Transverse colon (tissue), 4 donors: ENCODE results near the gene SERTAD3. TPM values are rescaled to one million over a fixed set of nuclear protein-coding genes. Genes with fewer than 3 reads are reported as not detected.
"Not testable (repeated sequence)": the region's sequence is repeated elsewhere in the genome, so short reads cannot be mapped to it uniquely, and the experiment has no call there.

Source experiments
- DNase-seq: peaks from one replicate; pipeline ENCODE4 v3.0.0-alpha.2; 2019
- H3K27ac ChIP-seq, 4 donors: fragments of 200-600 bp; sonication (generic); 2 replicates each; pipeline ENCODE4 v1.5.1; 2016 to 2018; ENCODE audit warnings: inconsistent platforms in 4 of 4
- H3K27me3 ChIP-seq: fragments of 200-600 bp; sonication (generic); 2 replicates; pipeline ENCODE4 v1.5.1; 2017; ENCODE audit warnings: inconsistent platforms
- H3K36me3 ChIP-seq, 4 donors: fragments of 200-600 bp; sonication (generic); 2 replicates each; pipeline ENCODE4 v1.5.1; 2017 to 2019; ENCODE audit warnings: inconsistent platforms in 4 of 4
- H3K4me1 ChIP-seq, 4 donors: fragments of 200-600 bp; sonication (generic); 2 replicates each; pipeline ENCODE4 v1.5.1; 2017 to 2020; ENCODE audit warnings: inconsistent platforms in 4 of 4
- H3K4me3 ChIP-seq, 4 donors: fragments of 200-600 bp; sonication (generic); 1 replicate in 1 of 4; 2 replicates in 3 of 4; pipeline versions ENCODE4 v1.5.1 to v1.6.1; 2017 to 2019; ENCODE audit warnings: inconsistent platforms in 4 of 4
- H3K9me3 ChIP-seq, 2 donors: fragments of 200-600 bp; sonication (generic); 2 replicates each; pipeline ENCODE4 v1.5.1; 2017 to 2019; ENCODE audit warnings: inconsistent platforms in 2 of 2
- EP300 ChIP-seq: sonication (generic); formaldehyde crosslinking; IDR thresholded peaks from one replicate; pipeline ENCODE4 v1.6.1; 2017; ENCODE audit warnings: antibody characterized with exemption, low read depth
- POLR2A ChIP-seq: fragments of 450-650 bp; IDR thresholded peaks from one replicate; pipeline ENCODE4 v1.6.1; 2016; ENCODE audit warnings: antibody characterized with exemption, mild to moderate bottlenecking, moderate library complexity
- POLR2AphosphoS5 ChIP-seq, 3 donors: sonication (generic); formaldehyde crosslinking; IDR thresholded peaks; one replicate each; pipeline ENCODE4 v1.6.1; 2016; ENCODE audit warnings: antibody characterized with exemption in 3 of 3
- WGBS, 2 donors: methylation state at CpG; one replicate each; pipeline ENCODE4 v1.1.5; 2018; ENCODE audit warnings: low coverage in 1 of 2; 5-methylcytosine and 5-hydroxymethylcytosine counted together
- in situ Hi-C, 4 donors: fragments of 200-750 bp; cut with MboI; loops; one replicate each; pipeline versions ENCODE4 v1.15.0 to v1.15.1; 2017; ENCODE audit warnings: low sequenced_read_pairs in 3 of 4, low pct_ligation_motif_present in 1 of 4, low pct_unique_long_range_greater_than_20kb in 1 of 4
- intact Hi-C: fragments of 100-400 bp; cut with DNase I; formaldehyde crosslinking; loops from one replicate; pipeline ENCODE4 v1.15.1; 2023; ENCODE audit warnings: low total_unique reads
- total RNA-seq, 4 donors: library from RNA; depleted of rRNA; stranded (reverse); fragments of >200 nt; gene quantifications; one replicate each; pipeline ENCODE4 v1.1.0, GENCODE V29; 2016
- TF ChIP-seq, protein P1 (sequence below), 5 experiments: fragments of 200-600 bp in 3 of 5; fragments of 450-650 bp in 2 of 5; sonication (generic) in 3 of 5; IDR thresholded peaks; 1 replicate in 2 of 5; 2 replicates in 3 of 5; pipeline ENCODE4 v1.5.1; 2016 to 2017; ENCODE audit warnings: antibody characterized with exemption in 5 of 5, inconsistent platforms in 3 of 5, mild to moderate bottlenecking in 2 of 5, moderate library complexity in 1 of 5

The SERTAD3 gene
- total RNA-seq, 4 donors from 2014 or later: 14.1 to 31.0 (median 22.2) TPM

- in situ Hi-C loops: no loop called here
- TF ChIP-seq POLR2AphosphoS5 (IDR thresholded peaks at IDR 0.05): no peak
- TF ChIP-seq POLR2A: no peak
- no peak for TF ChIP-seq EP300
- TF ChIP-seq, protein P1, sequence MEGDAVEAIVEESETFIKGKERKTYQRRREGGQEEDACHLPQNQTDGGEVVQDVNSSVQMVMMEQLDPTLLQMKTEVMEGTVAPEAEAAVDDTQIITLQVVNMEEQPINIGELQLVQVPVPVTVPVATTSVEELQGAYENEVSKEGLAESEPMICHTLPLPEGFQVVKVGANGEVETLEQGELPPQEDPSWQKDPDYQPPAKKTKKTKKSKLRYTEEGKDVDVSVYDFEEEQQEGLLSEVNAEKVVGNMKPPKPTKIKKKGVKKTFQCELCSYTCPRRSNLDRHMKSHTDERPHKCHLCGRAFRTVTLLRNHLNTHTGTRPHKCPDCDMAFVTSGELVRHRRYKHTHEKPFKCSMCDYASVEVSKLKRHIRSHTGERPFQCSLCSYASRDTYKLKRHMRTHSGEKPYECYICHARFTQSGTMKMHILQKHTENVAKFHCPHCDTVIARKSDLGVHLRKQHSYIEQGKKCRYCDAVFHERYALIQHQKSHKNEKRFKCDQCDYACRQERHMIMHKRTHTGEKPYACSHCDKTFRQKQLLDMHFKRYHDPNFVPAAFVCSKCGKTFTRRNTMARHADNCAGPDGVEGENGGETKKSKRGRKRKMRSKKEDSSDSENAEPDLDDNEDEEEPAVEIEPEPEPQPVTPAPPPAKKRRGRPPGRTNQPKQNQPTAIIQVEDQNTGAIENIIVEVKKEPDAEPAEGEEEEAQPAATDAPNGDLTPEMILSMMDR (IDR thresholded peaks at IDR 0.05): no peak
- no peaks in the 10 kb centered on the region for H3K36me3 ChIP-seq
- peaks cover 19% of the 10 kb centered on the region for H3K27me3 ChIP-seq
- peaks cover 0 to 5% (median 2%) of the 10 kb centered on the region in 4 donors for H3K4me1 ChIP-seq
- DNase-seq: no peak
- intact Hi-C loops: no loop called here
- H3K27ac ChIP-seq: no peak overlapping the region
- H3K4me3 ChIP-seq: no peak overlapping the region
- H3K9me3 ChIP-seq: no peaks in the 10 kb centered on the region
- WGBS, 2 donors: 87% methylated on average over 3 of the region's 3 CpGs; no CpG with 5 or more reads in 1 of the 2 donors
These were observed 41.9 kb upstream of the SERTAD3 start for GRCh38 chr19:40486017-40486416.

- WGBS, 2 donors: 92% methylated on average over 15 of the region's 15 CpGs; no CpG with 5 or more reads in 1 of the 2 donors
- H3K4me1 ChIP-seq, intact Hi-C loops, in situ Hi-C loops, H3K4me3 ChIP-seq, H3K27me3 ChIP-seq, H3K36me3 ChIP-seq, H3K27ac ChIP-seq, DNase-seq, H3K9me3 ChIP-seq: not testable (repeated sequence)
These were observed 31.9 kb upstream of the SERTAD3 start for GRCh38 chr19:40475878-40476644.

- H3K36me3 ChIP-seq: no peaks in the 10 kb centered on the region
- TF ChIP-seq POLR2AphosphoS5 (IDR thresholded peaks at IDR 0.05) (no peak), EP300 (no peak), POLR2A (no peak)
- TF ChIP-seq, protein P1 (IDR thresholded peaks at IDR 0.05): no peak
- WGBS, 2 donors: 88 to 94% methylated on average over 4 of the region's 4 CpGs
- no peak overlapping the region for H3K27ac ChIP-seq
- intact Hi-C loops (no loop called here), in situ Hi-C loops (no loop called here)
- no peak overlapping the region for H3K4me3 ChIP-seq
- no peak for DNase-seq
- no peaks in the 10 kb centered on the region for H3K9me3 ChIP-seq
- H3K4me1 ChIP-seq: no peaks in the 10 kb centered on the region
- H3K27me3 ChIP-seq: no peaks in the 10 kb centered on the region
These were observed 30.6 kb upstream of the SERTAD3 start for GRCh38 chr19:40474737-40475136.

GRCh38 chr19:40472516-40472915, 28.4 kb upstream of the SERTAD3 start:
- Histone ChIP-seq H3K9me3 (no peaks in the 10 kb centered on the region), H3K4me3 (no peak overlapping the region), H3K36me3 (no peaks in the 10 kb centered on the region), H3K27ac (no peak overlapping the region), H3K27me3 (peaks cover 6% of the 10 kb centered on the region), H3K4me1 (peaks cover 0 to 2% (median under 1%) of the 10 kb centered on the region in 4 donors)
- no peak for DNase-seq
- TF ChIP-seq POLR2A: no peak
- TF ChIP-seq, protein P1 (IDR thresholded peaks at IDR 0.05): no peak
- no peak for TF ChIP-seq EP300
- intact Hi-C loops: no loop called here
- in situ Hi-C loops: no loop called here
- WGBS, 2 donors: 95 to 98% methylated on average over 11 to 13 of the region's 13 CpGs

DNA sequence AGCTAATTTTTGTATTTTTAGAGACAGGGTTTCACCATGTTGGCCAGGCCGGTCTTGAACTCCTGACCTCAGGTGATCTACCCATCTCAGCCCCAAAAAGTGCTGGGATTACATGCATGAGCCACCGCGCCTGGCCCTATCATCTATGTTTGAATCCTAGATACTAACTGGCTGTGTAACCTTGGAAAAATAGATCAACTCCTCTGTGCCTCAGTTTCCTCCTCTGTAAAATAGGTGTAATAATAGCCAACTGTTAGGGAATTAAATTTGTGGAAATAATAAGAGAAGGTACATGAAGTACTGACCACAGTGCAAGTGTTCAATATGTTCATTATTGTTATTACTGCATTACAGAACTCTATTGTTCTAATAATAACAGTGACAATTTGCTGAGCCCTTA, 27.0 kb upstream of the SERTAD3 start:
- H3K9me3 ChIP-seq: no peaks in the 10 kb centered on the region
- H3K27ac ChIP-seq: no peak overlapping the region
- no peak overlapping the region for H3K4me3 ChIP-seq
- peaks cover 10% of the 10 kb centered on the region for H3K27me3 ChIP-seq
- peaks cover 11 to 13% (median 11%) of the 10 kb centered on the region in 4 donors for H3K4me1 ChIP-seq
- no peaks in the 10 kb centered on the region for H3K36me3 ChIP-seq
- no peak for DNase-seq
- 92% methylated on average over 3 of the region's 3 CpGs; no CpG with 5 or more reads in 1 of the 2 donors for WGBS, 2 donors
- TF ChIP-seq, protein P1 (IDR thresholded peaks at IDR 0.05): no peak
- no peak for TF ChIP-seq POLR2A
- no peak for TF ChIP-seq POLR2AphosphoS5 (IDR thresholded peaks at IDR 0.05)
- TF ChIP-seq EP300: no peak
- in situ Hi-C loops: no loop called here
- intact Hi-C loops: no loop called here
